Type B pancreatic cell (in vitro differentiated cells): ENCODE data around the gene BCR. TPM values are rescaled to one million over a fixed set of nuclear protein-coding genes. Genes with fewer than 3 reads are reported as not detected.

Experiments used
- DNase-seq: peaks from one replicate; pipeline ENCODE4 v3.0.0; 2021; ENCODE audit warnings: mixed read lengths; ENCODE audit not compliant: unreplicated experiment; ENCODE audit errors: extremely low spot score
- H3K27ac Mint-ChIP-seq: 2 replicates; pipeline ENCODE4 v1.8.0; 2021; ENCODE audit warnings: mild to moderate bottlenecking, mixed read lengths
- H3K27me3 Mint-ChIP-seq: 2 replicates; pipeline ENCODE4 v1.8.0; 2021; ENCODE audit warnings: mixed read lengths
- H3K36me3 Mint-ChIP-seq: 2 replicates; pipeline ENCODE4 v1.8.0; 2021; ENCODE audit warnings: mixed read lengths
- H3K4me1 Mint-ChIP-seq: one replicate; pipeline ENCODE4 v1.8.0; 2021; ENCODE audit warnings: mixed read lengths; ENCODE audit not compliant: unreplicated experiment
- H3K4me3 Mint-ChIP-seq: 2 replicates; pipeline ENCODE4 v1.8.0; 2021; ENCODE audit warnings: mild to moderate bottlenecking, mixed read lengths
- H3K9me3 Mint-ChIP-seq: 2 replicates; pipeline ENCODE4 v1.8.0; 2021; ENCODE audit warnings: mixed read lengths
- CTCF ChIP-seq: fragments of 200-600 bp; sonication (generic); conservative IDR thresholded peaks from 2 replicates; pipeline ENCODE4 v1.5.0; 2021; ENCODE audit warnings: antibody characterized with exemption, mild to moderate bottlenecking
- total RNA-seq: library from RNA; stranded (reverse); gene quantifications from 2 replicates; pipeline ENCODE4 v1.2.1, GENCODE V29; 2021; ENCODE audit warnings: low replicate concordance

Gene BCR
- total RNA-seq, 1 donor from 2014 or later = 61.2 TPM

DNA sequence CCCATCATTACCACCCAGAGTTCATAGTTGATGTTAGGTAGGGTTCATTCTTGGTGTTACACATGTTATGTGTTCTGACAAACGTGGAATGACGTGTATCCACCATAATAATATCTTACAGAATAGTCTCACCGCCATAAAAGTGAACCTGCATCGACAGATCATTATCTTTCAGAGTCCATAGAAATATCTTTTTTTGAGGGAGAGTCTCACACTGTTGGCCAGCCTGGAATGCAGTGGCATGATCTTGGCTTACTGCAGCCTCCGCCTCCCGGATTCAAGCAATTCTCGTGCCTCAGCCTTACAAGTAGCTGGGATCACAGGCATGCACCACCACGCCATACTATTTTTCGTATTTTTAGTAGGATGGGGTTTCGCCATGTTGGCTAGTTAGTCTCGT is 113.9 kb downstream of the BCR start:
- TF ChIP-seq CTCF = no peak
- Mint-ChIP-seq H3K4me3 (no peak overlapping the region), H3K36me3 (peaks cover 35% of the 10 kb centered on the region), H3K27me3 (no peaks in the 10 kb centered on the region), H3K9me3 (no peaks in the 10 kb centered on the region), H3K27ac (peak overlapping the region; percentile 62), H3K4me1 (peaks cover 27% of the 10 kb centered on the region)
- DNase-seq = no peak

DNA sequence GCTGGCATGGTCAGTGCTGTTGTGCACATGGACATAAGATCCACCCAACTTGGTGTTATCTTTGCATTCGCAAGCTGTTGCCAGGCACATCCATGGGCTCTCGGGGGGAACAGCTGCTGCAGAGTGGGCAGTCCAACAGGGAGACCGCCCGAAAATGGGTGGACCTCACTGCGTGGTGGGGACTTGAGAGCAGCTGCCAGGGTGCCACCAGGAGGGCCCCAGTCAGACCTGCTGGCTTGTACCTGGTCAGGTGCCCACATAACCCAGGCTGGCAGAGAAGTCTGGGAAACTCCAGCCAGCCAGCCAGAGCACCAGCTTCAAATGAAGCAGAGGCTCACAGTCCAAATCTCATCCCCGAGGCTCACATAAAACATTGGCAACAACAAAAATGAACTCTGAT is 120.2 kb downstream of the BCR start:
- Mint-ChIP-seq H3K4me1 (peaks cover 9% of the 10 kb centered on the region), H3K27ac (no peak overlapping the region), H3K4me3 (no peak overlapping the region), H3K9me3 (no peaks in the 10 kb centered on the region), H3K36me3 (peaks cover 23% of the 10 kb centered on the region), H3K27me3 (no peaks in the 10 kb centered on the region)
- no peak for TF ChIP-seq CTCF
- DNase-seq = no peak

- Mint-ChIP-seq H3K27ac (no peak overlapping the region), H3K4me1 (peaks cover 9% of the 10 kb centered on the region), H3K9me3 (no peaks in the 10 kb centered on the region), H3K4me3 (no peak overlapping the region), H3K36me3 (peaks cover 23% of the 10 kb centered on the region), H3K27me3 (no peaks in the 10 kb centered on the region)
- TF ChIP-seq CTCF = no peak
- DNase-seq = no peak
Measured at GRCh38 chr22:23301591-23301990, 121.3 kb downstream of the BCR start.

GRCh38 chr22:23302171-23303002 is 122.1 kb downstream of the BCR start:
- no peak for DNase-seq
- Mint-ChIP-seq H3K27me3 (no peaks in the 10 kb centered on the region), H3K4me1 (peaks cover 9% of the 10 kb centered on the region), H3K4me3 (no peak overlapping the region), H3K9me3 (no peaks in the 10 kb centered on the region), H3K27ac (no peak overlapping the region), H3K36me3 (peaks cover 23% of the 10 kb centered on the region)
- TF ChIP-seq CTCF = no peak

GRCh38 chr22:23305321-23305910 is 125.1 kb downstream of the BCR start:
- no peak overlapping the region for H3K27ac Mint-ChIP-seq
- no peaks in the 10 kb centered on the region for H3K9me3 Mint-ChIP-seq
- no peak for TF ChIP-seq CTCF
- H3K27me3 Mint-ChIP-seq = no peaks in the 10 kb centered on the region
- no peak overlapping the region for H3K4me3 Mint-ChIP-seq
- peaks cover 14% of the 10 kb centered on the region for H3K36me3 Mint-ChIP-seq
- peaks cover 1% of the 10 kb centered on the region for H3K4me1 Mint-ChIP-seq
- peak; percentile 64 for DNase-seq
